K562 (cell line): ENCODE data around the gene APOA1. TPM values are rescaled to one million over a fixed set of nuclear protein-coding genes. Genes with fewer than 3 reads are reported as not detected.

Experiments used
- CCNT2 ChIP-seq: IDR thresholded peaks from 2 replicates; pipeline ENCODE4 v1.6.1; 2011; ENCODE audit warnings: borderline replicate concordance, low read depth, mild to moderate bottlenecking, moderate library complexity, mixed read lengths, low read length; ENCODE audit not compliant: insufficient read length; ENCODE audit errors: extremely low read depth
- HNRNPL ChIP-seq: fragments of 200-400 bp; formaldehyde crosslinking; IDR thresholded peaks from 2 replicates; pipeline ENCODE4 v1.6.1; 2017; ENCODE audit warnings: low read depth, mild to moderate bottlenecking, low read length
- JUND ChIP-seq, 2 experiments: IDR thresholded peaks; 2 replicates in 1 of 2; 3 replicates in 1 of 2; pipeline ENCODE4 v1.6.1; 2011; ENCODE audit warnings: borderline replicate concordance in 2 of 2, low read depth in 2 of 2, low read length in 2 of 2, improper control_type of control experiment in 1 of 2, missing biosample characterization in 1 of 2, missing genetic modification characterization in 1 of 2, missing genetic modification reagents in 1 of 2
- NONO ChIP-seq, 2 experiments: fragments of 200-400 bp in 1 of 2; fragments of 450-650 bp in 1 of 2; formaldehyde crosslinking in 1 of 2; IDR thresholded peaks; 2 replicates each; pipeline ENCODE4 v1.6.1; 2017; ENCODE audit warnings: low read depth in 2 of 2, mild to moderate bottlenecking in 2 of 2, moderate library complexity in 2 of 2, low read length in 1 of 2
- NRF1 ChIP-seq, 2 experiments: fragments of 450-650 bp; IDR thresholded peaks in 1 of 2; conservative IDR thresholded peaks in 1 of 2; 2 replicates each; pipeline ENCODE4 v1.6.1; 2014; ENCODE audit warnings: mild to moderate bottlenecking in 2 of 2
- PHF8 ChIP-seq: fragments of 200-600 bp; sonication (generic); IDR thresholded peaks from 2 replicates; pipeline ENCODE4 v1.6.1; 2012; ENCODE audit warnings: mixed run types, mild to moderate bottlenecking, inconsistent platforms, low read length, moderate library complexity, borderline replicate concordance
- PML ChIP-seq: IDR thresholded peaks from 2 replicates; pipeline ENCODE4 v1.6.1; 2012; ENCODE audit warnings: low read length, inconsistent platforms
- SREBF1 ChIP-seq: fragments of 150-350 bp; IDR thresholded peaks from 2 replicates; pipeline ENCODE4 v1.6.1; 2014; ENCODE audit warnings: antibody characterized with exemption, low read depth, low read length, borderline replicate concordance
- TAF1 ChIP-seq: IDR thresholded peaks from 2 replicates; pipeline ENCODE4 v1.6.1; 2011; ENCODE audit warnings: mild to moderate bottlenecking, low read length, moderate library complexity; ENCODE audit not compliant: insufficient read depth, control insufficient read depth, severe bottlenecking; ENCODE audit errors: extremely low read depth
- ZBTB7A ChIP-seq: IDR thresholded peaks from 2 replicates; pipeline ENCODE4 v1.6.1; 2011; ENCODE audit warnings: low read depth, mild to moderate bottlenecking, low read length, moderate library complexity, borderline replicate concordance; ENCODE audit not compliant: control insufficient read depth
- ZFX ChIP-seq: sonication (generic); formaldehyde crosslinking; IDR thresholded peaks from 2 replicates; pipeline ENCODE4 v1.8.0; 2022; ENCODE audit warnings: mild to moderate bottlenecking, missing genetic modification reagents, moderate library complexity
- polyA plus RNA-seq, 8 experiments: library from polyadenylated mRNA; depleted of rRNA in 4 of 8; stranded (reverse) in 5 of 8; unstranded in 3 of 8; fragments of >200 nt; fragmentation: Nextera tagmentation in 2 of 8; fragmentation: Illumina TruSeq in 1 of 8; extraction: Ambion mirVana in 2 of 8; extraction: Trizol in 1 of 8; gene quantifications; 2 replicates each; pipeline versions ENCODE4 v1.2.1 to v1.2.3, GENCODE V29; 2011 to 2014; ENCODE audit warnings: inconsistent platforms in 1 of 8, missing spikeins in 1 of 8
- total RNA-seq, 7 experiments: library from RNA; depleted of rRNA in 6 of 7; stranded (reverse); fragments of >200 nt in 6 of 7; fragmentation: Illumina TruSeq in 2 of 7; extraction: Trizol in 2 of 7; gene quantifications; 2 replicates each; pipeline versions ENCODE4 v1.2.1 to v1.2.3, GENCODE V29; 2011 to 2021; ENCODE audit warnings: low replicate concordance in 1 of 7
- TF ChIP-seq, protein P1 (sequence below): fragments of 450-650 bp; IDR thresholded peaks from 2 replicates; pipeline ENCODE4 v1.6.1; 2016; ENCODE audit warnings: antibody characterized with exemption
- TF ChIP-seq, protein P2 (sequence below), 2 experiments: fragments of 450-650 bp; conservative IDR thresholded peaks; 2 replicates each; pipeline ENCODE4 v1.6.1; 2017; ENCODE audit warnings: mild to moderate bottlenecking in 2 of 2, moderate library complexity in 2 of 2
- TF ChIP-seq, protein P3 (sequence below): sonication (generic); formaldehyde crosslinking; IDR thresholded peaks from 2 replicates; pipeline ENCODE4 v1.8.1; 2023; ENCODE audit warnings: mild to moderate bottlenecking, missing genetic modification reagents
- TF ChIP-seq, protein P4 (sequence below): IDR thresholded peaks from 2 replicates; pipeline ENCODE4 v1.6.1; 2011; ENCODE audit warnings: borderline replicate concordance, low read depth, mild to moderate bottlenecking, moderate library complexity, low read length; ENCODE audit not compliant: insufficient read depth, poor library complexity, severe bottlenecking
- TF ChIP-seq, protein P5 (sequence below): sonication (generic); formaldehyde crosslinking; IDR thresholded peaks from 2 replicates; pipeline ENCODE4 v1.9.0; 2022; ENCODE audit warnings: mild to moderate bottlenecking, missing genetic modification reagents

The APOA1 gene
- total and polyA plus RNA-seq, 9 of the 15 experiments (the other 6 are each of a cell fraction or from before 2014, with no cell fraction given), result 1.8 TPM; not detected in 8

DNA sequence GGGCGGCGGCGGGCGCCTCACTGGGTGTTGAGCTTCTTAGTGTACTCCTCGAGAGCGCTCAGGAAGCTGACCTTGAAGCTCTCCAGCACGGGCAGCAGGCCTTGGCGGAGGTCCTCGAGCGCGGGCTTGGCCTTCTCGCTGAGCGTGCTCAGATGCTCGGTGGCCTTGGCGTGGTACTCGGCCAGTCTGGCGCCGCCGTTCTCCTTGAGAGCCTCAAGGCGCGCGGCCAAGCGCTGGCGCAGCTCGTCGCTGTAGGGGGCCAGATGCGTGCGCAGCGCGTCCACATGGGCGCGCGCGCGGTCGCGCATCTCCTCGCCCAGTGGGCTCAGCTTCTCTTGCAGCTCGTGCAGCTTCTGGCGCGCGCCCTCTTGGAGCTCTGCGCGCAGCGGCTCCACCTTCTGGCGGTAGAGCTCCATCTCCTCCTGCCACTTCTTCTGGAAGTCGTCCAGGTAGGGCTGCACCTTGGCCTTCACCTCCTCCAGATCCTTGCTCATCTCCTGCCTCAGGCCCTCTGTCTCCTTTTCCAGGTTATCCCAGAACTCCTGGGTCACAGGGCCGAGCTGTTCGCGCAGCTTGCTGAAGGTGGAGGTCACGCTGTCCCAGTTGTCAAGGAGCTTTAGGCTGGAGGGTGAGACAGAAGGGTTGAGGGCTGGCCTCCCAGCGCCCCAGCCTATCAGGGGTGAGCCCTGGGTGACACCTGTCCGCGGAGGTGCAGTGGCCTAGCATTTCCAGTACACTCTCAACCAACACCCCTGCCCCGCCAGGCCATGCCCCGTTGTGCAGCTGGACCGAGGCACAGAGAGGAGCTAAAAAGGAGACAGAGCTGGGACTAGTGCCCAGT is 1.4 kb downstream of the APOA1 start (continued):
- TF ChIP-seq, protein P1, sequence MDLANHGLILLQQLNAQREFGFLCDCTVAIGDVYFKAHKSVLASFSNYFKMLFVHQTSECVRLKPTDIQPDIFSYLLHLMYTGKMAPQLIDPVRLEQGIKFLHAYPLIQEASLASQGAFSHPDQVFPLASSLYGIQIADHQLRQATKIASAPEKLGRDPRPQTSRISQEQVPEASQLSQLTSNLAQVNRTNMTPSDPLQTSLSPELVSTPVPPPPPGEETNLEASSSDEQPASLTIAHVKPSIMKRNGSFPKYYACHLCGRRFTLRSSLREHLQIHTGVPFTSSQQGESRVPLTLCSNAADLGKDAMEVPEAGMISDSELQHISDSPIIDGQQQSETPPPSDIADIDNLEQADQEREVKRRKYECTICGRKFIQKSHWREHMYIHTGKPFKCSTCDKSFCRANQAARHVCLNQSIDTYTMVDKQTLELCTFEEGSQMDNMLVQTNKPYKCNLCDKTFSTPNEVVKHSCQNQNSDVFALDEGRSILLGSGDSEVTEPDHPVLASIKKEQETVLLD, result peak; percentile 40; the same call in 1 of the 2 replicates
- TF ChIP-seq NONO (IDR thresholded peaks at IDR 0.05; ENCODE audit: low read depth in 2 of 2, low read length in 1 of 2) (peak in 1 of 2 experiments; percentile 50; a peak in 1 of 4 replicates), ZFX (CRISPR knock-in tag) (peak; percentile 62), SREBF1 (0 out of 2 replicates have a peak, but pooled peaks have one; percentile 5), PML (no peak), CCNT2 (peak; percentile 56), HNRNPL (peak; percentile 50; the same call in 1 of the 2 replicates), PHF8 (peak; percentile 36; the same call in 1 of the 2 replicates), NRF1 (conservative IDR thresholded peaks at IDR 0.05 in 1 of 2, IDR thresholded peaks at IDR 0.05 in 1 of 2) (peak; percentile 89 to 92), TAF1 (peak; percentile 23), ZBTB7A (peak; percentile 58; the same call in 1 of the 2 replicates), JUND (IDR thresholded peaks at IDR 0.05; ENCODE audit: borderline replicate concordance, low read depth, low read length) (peak; percentile 16; the same call in 1 of the 2 replicates), JUND (tag; IDR thresholded peaks at IDR 0.05; ENCODE audit: borderline replicate concordance, low read depth, low read length) (no peak)
- TF ChIP-seq, protein P2, sequence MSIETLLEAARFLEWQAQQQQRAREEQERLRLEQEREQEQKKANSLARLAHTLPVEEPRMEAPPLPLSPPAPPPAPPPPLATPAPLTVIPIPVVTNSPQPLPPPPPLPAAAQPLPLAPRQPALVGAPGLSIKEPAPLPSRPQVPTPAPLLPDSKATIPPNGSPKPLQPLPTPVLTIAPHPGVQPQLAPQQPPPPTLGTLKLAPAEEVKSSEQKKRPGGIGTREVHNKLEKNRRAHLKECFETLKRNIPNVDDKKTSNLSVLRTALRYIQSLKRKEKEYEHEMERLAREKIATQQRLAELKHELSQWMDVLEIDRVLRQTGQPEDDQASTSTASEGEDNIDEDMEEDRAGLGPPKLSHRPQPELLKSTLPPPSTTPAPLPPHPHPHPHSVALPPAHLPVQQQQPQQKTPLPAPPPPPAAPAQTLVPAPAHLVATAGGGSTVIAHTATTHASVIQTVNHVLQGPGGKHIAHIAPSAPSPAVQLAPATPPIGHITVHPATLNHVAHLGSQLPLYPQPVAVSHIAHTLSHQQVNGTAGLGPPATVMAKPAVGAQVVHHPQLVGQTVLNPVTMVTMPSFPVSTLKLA (conservative IDR thresholded peaks at IDR 0.05), result peak in 1 of 2 experiments; percentile 57; a peak in 2 of 4 replicates
- TF ChIP-seq, protein P3, sequence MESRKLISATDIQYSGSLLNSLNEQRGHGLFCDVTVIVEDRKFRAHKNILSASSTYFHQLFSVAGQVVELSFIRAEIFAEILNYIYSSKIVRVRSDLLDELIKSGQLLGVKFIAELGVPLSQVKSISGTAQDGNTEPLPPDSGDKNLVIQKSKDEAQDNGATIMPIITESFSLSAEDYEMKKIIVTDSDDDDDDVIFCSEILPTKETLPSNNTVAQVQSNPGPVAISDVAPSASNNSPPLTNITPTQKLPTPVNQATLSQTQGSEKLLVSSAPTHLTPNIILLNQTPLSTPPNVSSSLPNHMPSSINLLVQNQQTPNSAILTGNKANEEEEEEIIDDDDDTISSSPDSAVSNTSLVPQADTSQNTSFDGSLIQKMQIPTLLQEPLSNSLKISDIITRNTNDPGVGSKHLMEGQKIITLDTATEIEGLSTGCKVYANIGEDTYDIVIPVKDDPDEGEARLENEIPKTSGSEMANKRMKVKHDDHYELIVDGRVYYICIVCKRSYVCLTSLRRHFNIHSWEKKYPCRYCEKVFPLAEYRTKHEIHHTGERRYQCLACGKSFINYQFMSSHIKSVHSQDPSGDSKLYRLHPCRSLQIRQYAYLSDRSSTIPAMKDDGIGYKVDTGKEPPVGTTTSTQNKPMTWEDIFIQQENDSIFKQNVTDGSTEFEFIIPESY (CRISPR knock-in tag), result peak; percentile 77
- TF ChIP-seq, protein P4, sequence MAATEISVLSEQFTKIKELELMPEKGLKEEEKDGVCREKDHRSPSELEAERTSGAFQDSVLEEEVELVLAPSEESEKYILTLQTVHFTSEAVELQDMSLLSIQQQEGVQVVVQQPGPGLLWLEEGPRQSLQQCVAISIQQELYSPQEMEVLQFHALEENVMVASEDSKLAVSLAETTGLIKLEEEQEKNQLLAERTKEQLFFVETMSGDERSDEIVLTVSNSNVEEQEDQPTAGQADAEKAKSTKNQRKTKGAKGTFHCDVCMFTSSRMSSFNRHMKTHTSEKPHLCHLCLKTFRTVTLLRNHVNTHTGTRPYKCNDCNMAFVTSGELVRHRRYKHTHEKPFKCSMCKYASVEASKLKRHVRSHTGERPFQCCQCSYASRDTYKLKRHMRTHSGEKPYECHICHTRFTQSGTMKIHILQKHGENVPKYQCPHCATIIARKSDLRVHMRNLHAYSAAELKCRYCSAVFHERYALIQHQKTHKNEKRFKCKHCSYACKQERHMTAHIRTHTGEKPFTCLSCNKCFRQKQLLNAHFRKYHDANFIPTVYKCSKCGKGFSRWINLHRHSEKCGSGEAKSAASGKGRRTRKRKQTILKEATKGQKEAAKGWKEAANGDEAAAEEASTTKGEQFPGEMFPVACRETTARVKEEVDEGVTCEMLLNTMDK, result peak; percentile 73
- TF ChIP-seq, protein P5, sequence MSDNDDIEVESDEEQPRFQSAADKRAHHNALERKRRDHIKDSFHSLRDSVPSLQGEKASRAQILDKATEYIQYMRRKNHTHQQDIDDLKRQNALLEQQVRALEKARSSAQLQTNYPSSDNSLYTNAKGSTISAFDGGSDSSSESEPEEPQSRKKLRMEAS (CRISPR knock-in tag), result peak; percentile 85
